Subcutaneous abdominal adipose tissue (tissue), 5 donors: Measurements from ENCODE around the gene GLMP.

Source experiments
- H3K27ac ChIP-seq: one replicate; pipeline ENCODE4 v1.7.0; 2013; ENCODE audit warnings: low read depth, mild to moderate bottlenecking, inconsistent platforms, low read length, moderate library complexity
- H3K27me3 ChIP-seq, 5 donors: one replicate each; pipeline ENCODE4 v1.7.0; 2013; ENCODE audit warnings: low read length in 5 of 5, inconsistent platforms in 1 of 5; ENCODE audit not compliant: control insufficient read depth in 5 of 5, insufficient read depth in 4 of 5
- H3K36me3 ChIP-seq, 5 donors: one replicate each; pipeline ENCODE4 v1.7.0; 2013; ENCODE audit warnings: low read length in 5 of 5; ENCODE audit not compliant: control insufficient read depth in 5 of 5, insufficient read depth in 5 of 5
- H3K4me1 ChIP-seq, 5 donors: one replicate each; pipeline ENCODE4 v1.7.0; 2013; ENCODE audit warnings: low read length in 5 of 5, mild to moderate bottlenecking in 3 of 5, moderate library complexity in 1 of 5; ENCODE audit not compliant: control insufficient read depth in 5 of 5, insufficient read depth in 5 of 5
- H3K4me3 ChIP-seq, 5 donors: one replicate each; pipeline ENCODE4 v1.7.0; 2013; ENCODE audit warnings: low read length in 5 of 5, low read depth in 1 of 5
- H3K9ac ChIP-seq, 5 donors: one replicate each; pipeline ENCODE4 v1.7.0; 2013; ENCODE audit warnings: low read length in 5 of 5, mild to moderate bottlenecking in 4 of 5, moderate library complexity in 3 of 5
- H3K9me3 ChIP-seq, 5 donors: one replicate each; pipeline ENCODE4 v1.7.0; 2013; ENCODE audit warnings: low read length in 5 of 5; ENCODE audit not compliant: control insufficient read depth in 5 of 5
- donor health status: healthy.
- donor health status: healthy.
- donor health status: healthy.
- donor health status: healthy.
- donor health status: healthy.

Gene GLMP

GRCh38 chr1:156259805-156260204 lies 35.7 kb downstream of the GLMP start:
- peaks cover 3 to 88% (median 78%) of the 10 kb centered on the region in 5 donors for H3K36me3 ChIP-seq

GRCh38 chr1:156258859-156259258 lies 36.6 kb downstream of the GLMP start:
- Histone ChIP-seq H3K27me3 (no peaks in the 10 kb centered on the region), H3K27ac (no peak overlapping the region), H3K4me3 (no peak overlapping the region), H3K36me3 (peaks cover 0 to 87% (median 77%) of the 10 kb centered on the region in 5 donors), H3K9ac (no peak overlapping the region), H3K9me3 (no peaks in the 10 kb centered on the region), H3K4me1 (no peaks in the 10 kb centered on the region)

More at GRCh38 chr1:156259805-156260204, 35.7 kb downstream of the GLMP start:
- Histone ChIP-seq H3K27ac (no peak overlapping the region), H3K9me3 (no peaks in the 10 kb centered on the region), H3K4me3 (no peak overlapping the region), H3K4me1 (no peaks in the 10 kb centered on the region), H3K9ac (peak overlapping the region in 1 of 5 donors; percentile 6), H3K27me3 (no peaks in the 10 kb centered on the region)

- H3K27me3 ChIP-seq: no peaks in the 10 kb centered on the region
- peaks cover 0 to 87% (median 77%) of the 10 kb centered on the region in 5 donors for H3K36me3 ChIP-seq
- H3K4me3 ChIP-seq: no peak overlapping the region
- H3K4me1 ChIP-seq: peaks cover 0 to under 1% (median 0%) of the 10 kb centered on the region in 5 donors
- H3K27ac ChIP-seq: no peak overlapping the region
- H3K9me3 ChIP-seq: no peaks in the 10 kb centered on the region
- H3K9ac ChIP-seq: no peak overlapping the region
Observed at GRCh38 chr1:156257711-156258110, 37.8 kb downstream of the GLMP start.

GRCh38 chr1:156253634-156254033 lies 41.8 kb downstream of the GLMP start:
- Histone ChIP-seq H3K27ac (no peak overlapping the region), H3K4me3 (no peak overlapping the region), H3K9ac (peak overlapping the region in 1 of 5 donors; percentile 9), H3K9me3 (no peaks in the 10 kb centered on the region), H3K27me3 (no peaks in the 10 kb centered on the region), H3K4me1 (peaks cover 0 to 17% (median 13%) of the 10 kb centered on the region in 5 donors), H3K36me3 (peaks cover 0 to 87% (median 82%) of the 10 kb centered on the region in 5 donors)

GRCh38 chr1:156251527-156251926 lies 44.0 kb downstream of the GLMP start:
- Histone ChIP-seq H3K27ac (no peak overlapping the region), H3K27me3 (peaks cover 0 to 5% (median 2%) of the 10 kb centered on the region in 5 donors), H3K36me3 (peaks cover 0 to 67% (median 64%) of the 10 kb centered on the region in 5 donors), H3K4me3 (no peak overlapping the region), H3K4me1 (peaks cover 6 to 34% (median 28%) of the 10 kb centered on the region in 5 donors), H3K9ac (no peak overlapping the region), H3K9me3 (no peaks in the 10 kb centered on the region)

GRCh38 chr1:156249593-156249992 lies 45.9 kb downstream of the GLMP start:
- Histone ChIP-seq H3K9me3 (no peaks in the 10 kb centered on the region), H3K4me1 (peaks cover 6 to 47% (median 39%) of the 10 kb centered on the region in 5 donors), H3K36me3 (peaks cover 0 to 58% (median 54%) of the 10 kb centered on the region in 5 donors), H3K27ac (no peak overlapping the region), H3K9ac (no peak overlapping the region), H3K4me3 (no peak overlapping the region), H3K27me3 (peaks cover 8 to 24% (median 20%) of the 10 kb centered on the region in 5 donors)

GRCh38 chr1:156248323-156248683 lies 47.2 kb downstream of the GLMP start:
- H3K4me1 ChIP-seq: peaks cover 6 to 47% (median 39%) of the 10 kb centered on the region in 5 donors
- H3K27ac ChIP-seq: no peak overlapping the region
- no peak overlapping the region for H3K9ac ChIP-seq
- H3K9me3 ChIP-seq: no peaks in the 10 kb centered on the region
- no peak overlapping the region for H3K4me3 ChIP-seq
- peaks cover 0 to 51% (median 42%) of the 10 kb centered on the region in 5 donors for H3K36me3 ChIP-seq
- peaks cover 8 to 24% (median 21%) of the 10 kb centered on the region in 5 donors for H3K27me3 ChIP-seq

- Histone ChIP-seq H3K9ac (no peak within 1 kb of the TSS), H3K27ac (no peak within 1 kb of the TSS), H3K4me3 (no peak within 1 kb of the TSS), H3K36me3 (peaks cover 0 to 49% (median 36%) of the 10 kb centered on the region in 5 donors), H3K27me3 (peaks cover 8 to 24% (median 21%) of the 10 kb centered on the region in 5 donors), H3K9me3 (no peaks in the 10 kb centered on the region), H3K4me1 (peaks cover 5 to 47% (median 39%) of the 10 kb centered on the region in 5 donors)
Observed at GRCh38 chr1:156247460-156248322, 47.8 kb downstream of the GLMP start, which contains the start of gene PAQR6. Gene PAQR6, minus strand, starts transcription at chr1:156248056. Its CDS starts 1,325 bp downstream, at chr1:156246731.

GRCh38 chr1:156246781-156247459 lies 48.6 kb downstream of the GLMP start:
- H3K36me3 ChIP-seq: peaks cover 0 to 49% (median 30%) of the 10 kb centered on the region in 5 donors
- H3K4me1 ChIP-seq: peaks cover 2 to 42% (median 33%) of the 10 kb centered on the region in 5 donors
- no peak overlapping the region for H3K9ac ChIP-seq
- no peaks in the 10 kb centered on the region for H3K9me3 ChIP-seq
- no peak overlapping the region for H3K27ac ChIP-seq
- H3K27me3 ChIP-seq: peaks cover 8 to 24% (median 21%) of the 10 kb centered on the region in 5 donors
- H3K4me3 ChIP-seq: no peak overlapping the region
